Ishikawa (cell line): ENCODE data around the gene CPNE4.

ENCODE experiments used
- CEBPB ChIP-seq: IDR thresholded peaks from 2 replicates; pipeline ENCODE4 v1.6.1; 2012
- CREB1 ChIP-seq: IDR thresholded peaks from 2 replicates; pipeline ENCODE4 v1.6.1; 2012; ENCODE audit warnings: low read depth
- EGR1 ChIP-seq: IDR thresholded peaks from 2 replicates; pipeline ENCODE4 v1.6.1; 2012
- EP300 ChIP-seq: IDR thresholded peaks from 2 replicates; pipeline ENCODE4 v1.6.1; 2012; ENCODE audit warnings: borderline replicate concordance
- FOXM1 ChIP-seq: IDR thresholded peaks from 2 replicates; pipeline ENCODE4 v1.6.1; 2012; ENCODE audit warnings: low read depth, borderline replicate concordance
- MAX ChIP-seq: IDR thresholded peaks from 2 replicates; pipeline ENCODE4 v1.6.1; 2012
- NFIC ChIP-seq: IDR thresholded peaks from 2 replicates; pipeline ENCODE4 v1.6.1; 2012
- RAD21 ChIP-seq: IDR thresholded peaks from 2 replicates; pipeline ENCODE4 v1.6.1; 2012; ENCODE audit warnings: low read depth
- REST ChIP-seq: IDR thresholded peaks from 2 replicates; pipeline ENCODE4 v1.6.1; 2012; ENCODE audit warnings: low read depth, mild to moderate bottlenecking
- TAF1 ChIP-seq: IDR thresholded peaks from 2 replicates; pipeline ENCODE4 v1.6.1; 2012; ENCODE audit warnings: low read depth, mild to moderate bottlenecking
- TCF12 ChIP-seq: IDR thresholded peaks from 2 replicates; pipeline ENCODE4 v1.6.1; 2012; ENCODE audit warnings: low read depth
- TEAD4 ChIP-seq: IDR thresholded peaks from 2 replicates; pipeline ENCODE4 v1.6.1; 2012
- USF1 ChIP-seq: IDR thresholded peaks from 2 replicates; pipeline ENCODE4 v1.6.1; 2012
- YY1 ChIP-seq: IDR thresholded peaks from 2 replicates; pipeline ENCODE4 v1.6.1; 2012; ENCODE audit warnings: low read depth
- ZBTB7A ChIP-seq: IDR thresholded peaks from 2 replicates; pipeline ENCODE4 v1.6.1; 2012; ENCODE audit warnings: low read depth

Gene CPNE4

GRCh38 chr3:131880948-131881347 lies 153.9 kb downstream of the CPNE4 start:
- TF ChIP-seq EP300 (no peak), NFIC (no peak), MAX (no peak), YY1 (no peak), TCF12 (no peak), CREB1 (no peak), REST (no peak), CEBPB (no peak), TAF1 (no peak), ZBTB7A (no peak), TEAD4 (no peak)

- TF ChIP-seq TAF1 (no peak), TEAD4 (no peak), CEBPB (no peak), YY1 (no peak), TCF12 (no peak), CREB1 (no peak), NFIC (no peak), MAX (no peak), EP300 (no peak), REST (no peak), RAD21 (no peak), ZBTB7A (no peak), USF1 (no peak), EGR1 (no peak), FOXM1 (no peak)
Measured at GRCh38 chr3:131868203-131868602, 166.6 kb downstream of the CPNE4 start.

- TF ChIP-seq CREB1 (no peak), TAF1 (no peak), REST (no peak), TCF12 (no peak), YY1 (no peak), NFIC (no peak), MAX (no peak), TEAD4 (no peak), EGR1 (no peak), CEBPB (no peak), RAD21 (no peak), EP300 (no peak), ZBTB7A (no peak), USF1 (no peak), FOXM1 (no peak)
Measured at GRCh38 chr3:131856171-131856570, 178.6 kb downstream of the CPNE4 start.

GRCh38 chr3:131850223-131850622 lies 184.6 kb downstream of the CPNE4 start:
- TF ChIP-seq YY1 (no peak), TAF1 (no peak), RAD21 (no peak), TCF12 (no peak), EP300 (no peak), TEAD4 (no peak), USF1 (no peak), MAX (no peak), FOXM1 (no peak), EGR1 (no peak)
